Loucy (cell line): ENCODE results near the gene OIT3.

Source experiments
- H2AFZ ChIP-seq: fragments of 200-600 bp; sonication (generic); 2 replicates; pipeline ENCODE4 v1.6.0; 2016; ENCODE audit warnings: antibody characterized with exemption, mild to moderate bottlenecking, low read length, moderate library complexity
- H3F3A ChIP-seq: fragments of 200-600 bp; 2 replicates; pipeline ENCODE4 v1.6.0; 2016; ENCODE audit warnings: antibody characterized with exemption, low read depth, mild to moderate bottlenecking
- H3K27me3 ChIP-seq: fragments of 200-600 bp; sonication (generic); 2 replicates; pipeline ENCODE4 v1.6.1; 2014; ENCODE audit warnings: low read length, mild to moderate bottlenecking; ENCODE audit not compliant: insufficient read depth, poor library complexity, severe bottlenecking
- H3K36me3 ChIP-seq: fragments of 200-600 bp; sonication (generic); 2 replicates; pipeline ENCODE4 v1.6.1; 2016; ENCODE audit warnings: low read length; ENCODE audit not compliant: insufficient read depth
- H3K4me1 ChIP-seq: fragments of 200-600 bp; sonication (generic); 2 replicates; pipeline ENCODE4 v1.5.1; 2014; ENCODE audit warnings: low read length, mild to moderate bottlenecking; ENCODE audit not compliant: insufficient read depth, poor library complexity, severe bottlenecking
- H3K4me2 ChIP-seq: fragments of 200-600 bp; sonication (generic); 2 replicates; pipeline ENCODE4 v1.6.0; 2014; ENCODE audit warnings: antibody characterized with exemption, low read length, low read depth, mild to moderate bottlenecking; ENCODE audit not compliant: poor library complexity, severe bottlenecking
- H3K4me3 ChIP-seq: fragments of 200-600 bp; sonication (generic); 2 replicates; pipeline ENCODE4 v1.5.1; 2014; ENCODE audit warnings: low read length, mild to moderate bottlenecking, mixed read lengths; ENCODE audit not compliant: poor library complexity, severe bottlenecking
- H3K79me2 ChIP-seq: fragments of 200-600 bp; sonication (generic); 2 replicates; pipeline ENCODE4 v1.6.1; 2014; ENCODE audit warnings: low read length; ENCODE audit not compliant: insufficient read depth
- H3K9ac ChIP-seq: fragments of 200-600 bp; sonication (generic); 2 replicates; pipeline ENCODE4 v1.6.0; 2014; ENCODE audit warnings: mild to moderate bottlenecking, low read depth, low read length, moderate library complexity; ENCODE audit not compliant: poor library complexity, severe bottlenecking
- H3K9me2 ChIP-seq: fragments of 200-600 bp; sonication (generic); replicated peaks from 2 replicates; pipeline ENCODE4 v1.6.1; 2016; ENCODE audit warnings: low read depth, low read length, mixed read lengths
- H3K9me3 ChIP-seq: fragments of 200-600 bp; sonication (generic); 2 replicates; pipeline ENCODE4 v1.6.1; 2014; ENCODE audit warnings: mild to moderate bottlenecking, antibody characterized with exemption, low read length, low read depth; ENCODE audit not compliant: insufficient read depth
- H4K20me1 ChIP-seq: fragments of 200-600 bp; sonication (generic); 2 replicates; pipeline ENCODE4 v1.6.0; 2014; ENCODE audit warnings: antibody characterized with exemption, low read length, mild to moderate bottlenecking; ENCODE audit not compliant: insufficient read depth, poor library complexity, severe bottlenecking
- CTCF ChIP-seq: fragments of 200-600 bp; sonication (generic); conservative IDR thresholded peaks from 2 replicates; pipeline ENCODE4 v1.5.1; 2014; ENCODE audit warnings: mild to moderate bottlenecking, antibody characterized with exemption, low read length
- EZH2phosphoT487 ChIP-seq: fragments of 200-600 bp; IDR thresholded peaks from 2 replicates; pipeline ENCODE4 v1.6.1; 2018; ENCODE audit warnings: antibody characterized with exemption, mild to moderate bottlenecking, moderate library complexity, borderline replicate concordance

The OIT3 gene

DNA sequence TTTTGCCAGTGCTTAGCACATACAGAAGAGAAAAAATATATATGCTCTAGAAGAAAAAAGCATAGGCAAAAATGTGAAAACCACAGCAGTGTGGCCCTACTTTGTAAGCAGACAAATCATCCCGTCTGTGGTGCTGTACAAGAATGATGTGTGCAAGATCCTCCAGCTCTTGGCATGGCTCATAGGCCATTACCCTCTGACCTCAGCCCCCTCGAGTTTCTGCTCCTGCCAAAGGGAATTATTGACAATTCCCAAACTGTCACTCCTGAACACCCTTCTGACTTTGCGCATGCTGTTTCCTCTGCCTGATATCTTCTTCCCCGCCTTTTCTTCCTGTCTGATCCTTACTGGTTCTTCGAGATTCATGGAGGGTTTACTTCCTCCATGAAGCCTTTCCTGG, 33.9 kb downstream of the OIT3 start:
- Histone ChIP-seq H3K36me3 (no peaks in the 10 kb centered on the region), H3K9me3 (no peaks in the 10 kb centered on the region), H3K27me3 (no peaks in the 10 kb centered on the region), H3K9ac (no peak overlapping the region), H3K9me2 (no peaks in the 10 kb centered on the region), H3K79me2 (no peaks in the 10 kb centered on the region), H3K4me2 (no peak overlapping the region), H3K4me3 (no peak overlapping the region), H2AFZ (no peak overlapping the region), H3K4me1 (no peaks in the 10 kb centered on the region), H3F3A (no peaks in the 10 kb centered on the region), H4K20me1 (no peaks in the 10 kb centered on the region)
- TF ChIP-seq EZH2phosphoT487: no peak
- no peak for TF ChIP-seq CTCF

DNA sequence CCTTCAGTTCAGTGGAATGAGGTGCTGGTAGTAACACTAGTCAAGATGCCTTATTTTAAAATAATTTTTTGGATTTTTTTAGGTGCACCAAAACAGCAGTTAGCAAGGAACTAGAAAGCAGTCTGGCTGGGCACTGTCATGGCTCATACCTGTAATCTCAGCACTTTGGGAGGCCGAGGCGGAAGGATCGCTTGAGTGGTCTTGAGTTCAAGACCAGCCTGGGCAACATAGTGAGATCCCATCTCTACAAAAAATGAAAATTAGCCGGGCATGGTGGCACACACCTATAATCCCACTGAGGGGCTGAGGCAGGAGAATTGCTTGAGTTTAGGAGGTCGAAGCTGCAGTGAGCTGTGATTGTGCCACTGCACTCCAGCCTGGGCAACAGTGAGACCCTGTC, 35.3 kb downstream of the OIT3 start:
- no peaks in the 10 kb centered on the region for H3K9me2 ChIP-seq
- no peaks in the 10 kb centered on the region for H3K36me3 ChIP-seq
- no peak overlapping the region for H2AFZ ChIP-seq
- no peaks in the 10 kb centered on the region for H3K27me3 ChIP-seq
- no peaks in the 10 kb centered on the region for H3K79me2 ChIP-seq
- no peaks in the 10 kb centered on the region for H3F3A ChIP-seq
- H3K4me2 ChIP-seq: no peak overlapping the region
- H4K20me1 ChIP-seq: no peaks in the 10 kb centered on the region
- H3K9me3 ChIP-seq: no peaks in the 10 kb centered on the region
- H3K4me3 ChIP-seq: no peak overlapping the region
- TF ChIP-seq CTCF: no peak
- TF ChIP-seq EZH2phosphoT487: no peak
- H3K4me1 ChIP-seq: no peaks in the 10 kb centered on the region
- no peak overlapping the region for H3K9ac ChIP-seq

- Histone ChIP-seq H3K4me3 (no peak overlapping the region), H3K9ac (no peak overlapping the region), H3K4me1 (no peaks in the 10 kb centered on the region), H3K9me3 (no peaks in the 10 kb centered on the region), H3F3A (no peaks in the 10 kb centered on the region), H4K20me1 (no peaks in the 10 kb centered on the region), H3K36me3 (no peaks in the 10 kb centered on the region), H3K79me2 (no peaks in the 10 kb centered on the region), H3K9me2 (no peaks in the 10 kb centered on the region), H3K27me3 (no peaks in the 10 kb centered on the region), H2AFZ (no peak overlapping the region), H3K4me2 (no peak overlapping the region)
- TF ChIP-seq EZH2phosphoT487 (no peak), CTCF (no peak)
Measured at GRCh38 chr10:72930276-72930675, 36.7 kb downstream of the OIT3 start.
